A673 (cell line): ENCODE data around the gene FBXL7. TPM values are rescaled to one million over a fixed set of nuclear protein-coding genes. Genes with fewer than 3 reads are reported as not detected.

Experiments used
- BruUV-seq: library from RNA; stranded (reverse); fragments of 400-500 nt; replicated peaks from 2 replicates; lab custom pipeline; 2021; lab: Mats Ljungman, UMichigan
- CTCF ChIA-PET: fragments of 300-600 bp; sonication (Branson Sonifier 250); formaldehyde crosslinking; loops from one replicate; lab custom pipeline; 2022; ENCODE audit warnings: antibody characterized with exemption; lab: Charles Lee
- POLR2A ChIA-PET: fragments of 300-600 bp; sonication (Branson Sonifier 250); formaldehyde crosslinking; loops from one replicate; lab custom pipeline; 2022; ENCODE audit warnings: antibody characterized with exemption; ENCODE audit not compliant: low non-redundant PET; lab: Charles Lee
- DNase-seq: peaks from one replicate; pipeline ENCODE4 v3.0.0-alpha.2; 2015; ENCODE audit warnings: low spot score
- H3K27ac ChIP-seq: fragments of 200-600 bp; sonication (generic); 2 replicates; pipeline ENCODE4 v1.5.1; 2016; ENCODE audit warnings: mixed run types, low read depth, mild to moderate bottlenecking, mixed read lengths, antibody characterized with exemption, low read length; ENCODE audit not compliant: poor library complexity, severe bottlenecking
- H3K27me3 ChIP-seq: fragments of 200-600 bp; sonication (generic); replicated peaks from 2 replicates; pipeline ENCODE4 v1.6.1; 2017; ENCODE audit warnings: mixed run types, low read depth, mild to moderate bottlenecking, mixed read lengths, antibody characterized with exemption, low read length; ENCODE audit not compliant: insufficient read depth, poor library complexity
- H3K36me3 ChIP-seq: fragments of 200-600 bp; sonication (generic); 2 replicates; pipeline ENCODE4 v1.6.1; 2016; ENCODE audit warnings: mixed run types, mild to moderate bottlenecking, mixed read lengths, antibody characterized with exemption, low read length; ENCODE audit not compliant: insufficient read depth, poor library complexity, severe bottlenecking
- H3K4me1 ChIP-seq: fragments of 200-600 bp; sonication (generic); 2 replicates; pipeline ENCODE4 v1.6.1; 2017; ENCODE audit warnings: mixed run types, mild to moderate bottlenecking, mixed read lengths, antibody characterized with exemption, low read length; ENCODE audit not compliant: insufficient read depth, poor library complexity, severe bottlenecking
- H3K4me3 ChIP-seq: fragments of 200-600 bp; sonication (generic); 2 replicates; pipeline ENCODE4 v1.5.1; 2016; ENCODE audit warnings: low read depth, mixed run types, mild to moderate bottlenecking, mixed read lengths, low read length; ENCODE audit not compliant: poor library complexity, severe bottlenecking
- H3K9me3 ChIP-seq: fragments of 200-600 bp; sonication (generic); 2 replicates; pipeline ENCODE4 v1.6.1; 2016; ENCODE audit warnings: mixed run types, low read depth, mild to moderate bottlenecking, mixed read lengths, antibody characterized with exemption, low read length; ENCODE audit not compliant: poor library complexity, severe bottlenecking
- CTCF ChIP-seq: fragments of 300-800, 200-600 bp; sonication (generic); conservative IDR thresholded peaks from 2 replicates; pipeline ENCODE4 v1.5.1; 2017; ENCODE audit warnings: low read depth, mild to moderate bottlenecking, antibody characterized with exemption, low read length, moderate library complexity, mixed read lengths
- EZH2 ChIP-seq: fragments of 200-600 bp; sonication (generic); IDR thresholded peaks from 2 replicates; pipeline ENCODE4 v1.6.1; 2017; ENCODE audit warnings: borderline replicate concordance, low read depth, mild to moderate bottlenecking, mixed read lengths, antibody characterized with exemption, low read length; ENCODE audit not compliant: poor library complexity, severe bottlenecking
- intact Hi-C: fragments of 100-400 bp; cut with micrococcal nuclease; formaldehyde crosslinking; loops from one replicate; pipeline ENCODE4 v1.10.0; 2022; ENCODE audit not compliant: unreplicated experiment
- total RNA-seq: library from RNA; stranded (reverse); gene quantifications from 2 replicates; pipeline ENCODE4 v1.2.3, GENCODE V29; 2021

Gene FBXL7
- total RNA-seq, 1 experiment from 2014 or later, result 5.9 TPM

- Histone ChIP-seq H3K4me3 (no peak overlapping the region), H3K27me3 (no peaks in the 10 kb centered on the region), H3K27ac (no peak overlapping the region), H3K4me1 (no peaks in the 10 kb centered on the region), H3K9me3 (peaks cover 4% of the 10 kb centered on the region), H3K36me3 (no peaks in the 10 kb centered on the region)
- no TSS peak for BruUV-seq
- POLR2A ChIA-PET, result no interaction called here
- CTCF ChIA-PET, result no interaction called here
- TF ChIP-seq EZH2 (no peak), CTCF (no peak)
- no peak for DNase-seq
- intact Hi-C loops, result no loop called here
Observed at GRCh38 chr5:15719784-15720183, 219.8 kb downstream of the FBXL7 start.

- H3K36me3 ChIP-seq, result no peaks in the 10 kb centered on the region
- ChIA-PET CTCF (no interaction called here), POLR2A (no interaction called here)
- no TSS peak for BruUV-seq
- H3K9me3 ChIP-seq, result peaks cover 4% of the 10 kb centered on the region
- H3K27ac ChIP-seq, result no peak overlapping the region
- H3K27me3 ChIP-seq, result no peaks in the 10 kb centered on the region
- intact Hi-C loops, result no loop called here
- no peaks in the 10 kb centered on the region for H3K4me1 ChIP-seq
- no peak for DNase-seq
- H3K4me3 ChIP-seq, result no peak overlapping the region
- TF ChIP-seq CTCF (no peak), EZH2 (no peak)
Observed at GRCh38 chr5:15720515-15720914, 220.5 kb downstream of the FBXL7 start.

GRCh38 chr5:15722305-15722704 is 222.3 kb downstream of the FBXL7 start:
- no peaks in the 10 kb centered on the region for H3K4me1 ChIP-seq
- H3K27me3 ChIP-seq, result no peaks in the 10 kb centered on the region
- no peak for DNase-seq
- intact Hi-C loops, result no loop called here
- no TSS peak for BruUV-seq
- TF ChIP-seq EZH2 (no peak), CTCF (no peak)
- H3K27ac ChIP-seq, result no peak overlapping the region
- no peaks in the 10 kb centered on the region for H3K36me3 ChIP-seq
- POLR2A ChIA-PET, result no interaction called here
- peaks cover 4% of the 10 kb centered on the region for H3K9me3 ChIP-seq
- CTCF ChIA-PET, result no interaction called here
- no peak overlapping the region for H3K4me3 ChIP-seq
